Measurements from ENCODE around the gene XYLT2. TPM values are rescaled to one million over a fixed set of nuclear protein-coding genes. Genes with fewer than 3 reads are reported as not detected.
"Not testable (repeated sequence)": the region's sequence is repeated elsewhere in the genome, so short reads cannot be mapped to it uniquely, and the experiment has no call there.

Gene XYLT2
- polyA plus RNA-seq, 3 donors = 4.4 to 10.2 (median 4.4) TPM

GRCh38 chr17:50397919-50398285 lies 52.0 kb downstream of the XYLT2 start:
- WGBS (ENCODE audit: insufficient coverage) = 71% methylated on average over 6 of the region's 9 CpGs
- intact Hi-C loops (cut with micrococcal nuclease) = loop anchor here in 1 of 2 donors (2.0 kb wide), 1 partner anchor 25 kb away; the partner anchor contains the start of genes EME1 and MRPL27
- H3K4me3 ChIP-seq (replicated peaks in 1 of 3; ENCODE audit: low read depth in 2 of 3, low read length in 3 of 3) = peak overlapping the region in 2 of 3 experiments; percentile 95 to 99
- Mint-ChIP-seq H3K27ac (peak overlapping the region in 5 of 7 donors; percentile 28 to 94 (median 84)), H3K9me3 (peaks cover 0 to 8% (median 3%) of the 10 kb centered on the region in 7 donors), H3K4me3 (peak overlapping the region; percentile 86 to 89), H3K4me1 (peaks cover 28% of the 10 kb centered on the region), H3K36me3 (peaks cover 24 to 27% of the 10 kb centered on the region in 2 donors), H3K27me3 (ENCODE audit: low read depth in 3 of 3) (peaks cover 0 to 6% (median 2%) of the 10 kb centered on the region in 3 donors)
- peak overlapping the region; percentile 81 for H2AFZ ChIP-seq (ENCODE audit: insufficient read depth, low read depth, low read length, poor library complexity, severe bottlenecking)
- peak overlapping the region; percentile 93 for H3K9ac ChIP-seq (ENCODE audit: insufficient read depth, low read length, poor library complexity, severe bottlenecking)
- H3K36me3 ChIP-seq (replicated peaks in 1 of 2; ENCODE audit: control insufficient read depth in 1 of 2, insufficient read depth in 2 of 2, low read length in 2 of 2) = peaks cover 22 to 23% of the 10 kb centered on the region in 2 donors
- no peaks in the 10 kb centered on the region for H3K9me3 ChIP-seq (replicated peaks in 1 of 2; ENCODE audit: control insufficient read depth in 1 of 2, insufficient read depth in 1 of 2, low read length in 2 of 2)
- peaks cover 39% of the 10 kb centered on the region for H4K20me1 ChIP-seq (ENCODE audit: insufficient read depth, low read length)
- H3K4me2 ChIP-seq (replicated peaks; ENCODE audit: extremely low read depth, low read length, poor library complexity, severe bottlenecking) = peak overlapping the region; percentile 96
- TF ChIP-seq, protein P1, sequence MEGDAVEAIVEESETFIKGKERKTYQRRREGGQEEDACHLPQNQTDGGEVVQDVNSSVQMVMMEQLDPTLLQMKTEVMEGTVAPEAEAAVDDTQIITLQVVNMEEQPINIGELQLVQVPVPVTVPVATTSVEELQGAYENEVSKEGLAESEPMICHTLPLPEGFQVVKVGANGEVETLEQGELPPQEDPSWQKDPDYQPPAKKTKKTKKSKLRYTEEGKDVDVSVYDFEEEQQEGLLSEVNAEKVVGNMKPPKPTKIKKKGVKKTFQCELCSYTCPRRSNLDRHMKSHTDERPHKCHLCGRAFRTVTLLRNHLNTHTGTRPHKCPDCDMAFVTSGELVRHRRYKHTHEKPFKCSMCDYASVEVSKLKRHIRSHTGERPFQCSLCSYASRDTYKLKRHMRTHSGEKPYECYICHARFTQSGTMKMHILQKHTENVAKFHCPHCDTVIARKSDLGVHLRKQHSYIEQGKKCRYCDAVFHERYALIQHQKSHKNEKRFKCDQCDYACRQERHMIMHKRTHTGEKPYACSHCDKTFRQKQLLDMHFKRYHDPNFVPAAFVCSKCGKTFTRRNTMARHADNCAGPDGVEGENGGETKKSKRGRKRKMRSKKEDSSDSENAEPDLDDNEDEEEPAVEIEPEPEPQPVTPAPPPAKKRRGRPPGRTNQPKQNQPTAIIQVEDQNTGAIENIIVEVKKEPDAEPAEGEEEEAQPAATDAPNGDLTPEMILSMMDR (IDR thresholded peaks at IDR 0.05) = no peak
- H3K27ac ChIP-seq (ENCODE audit: low read depth in 1 of 2, low read length in 2 of 2) = no peak overlapping the region
- no peaks in the 10 kb centered on the region for H3K27me3 ChIP-seq (ENCODE audit: control insufficient read depth in 2 of 2, insufficient read depth in 2 of 2, low read length in 2 of 2)
- DNase-seq = no peak
- peaks cover 45% of the 10 kb centered on the region for H3K79me2 ChIP-seq (ENCODE audit: insufficient read depth, low read length)
- peaks cover 25 to 29% of the 10 kb centered on the region in 2 donors for H3K4me1 ChIP-seq (ENCODE audit: control insufficient read depth in 1 of 2, insufficient read depth in 2 of 2, low read length in 2 of 2)

DNA sequence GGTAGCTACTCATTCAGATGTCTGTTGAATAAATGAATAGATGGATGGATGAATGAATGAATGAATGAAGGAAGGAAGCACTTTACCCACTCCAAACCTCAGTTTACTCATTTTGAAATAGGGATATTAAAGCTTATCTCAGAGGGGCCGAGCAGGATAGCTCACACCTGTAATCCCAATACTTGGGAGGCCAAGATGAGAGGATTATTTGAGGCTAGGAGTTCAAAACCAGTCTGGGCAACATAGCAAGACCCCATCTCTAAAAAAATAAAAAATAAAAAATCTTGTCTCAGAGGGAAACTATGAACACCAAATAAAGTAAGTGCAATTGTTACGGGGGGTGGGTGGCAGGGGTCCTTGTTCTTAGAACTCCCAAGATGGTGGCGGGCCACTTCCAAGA lies 52.7 kb downstream of the XYLT2 start:
- H3K4me3 ChIP-seq (replicated peaks in 1 of 3; ENCODE audit: low read depth in 2 of 3, low read length in 3 of 3); intact Hi-C loops (cut with micrococcal nuclease); H3K9ac ChIP-seq (ENCODE audit: insufficient read depth, low read length, poor library complexity, severe bottlenecking); H3K27me3 ChIP-seq (ENCODE audit: control insufficient read depth in 2 of 2, insufficient read depth in 2 of 2, low read length in 2 of 2); H3K9me3 Mint-ChIP-seq; DNase-seq; H3K9me3 ChIP-seq (replicated peaks in 1 of 2; ENCODE audit: control insufficient read depth in 1 of 2, insufficient read depth in 1 of 2, low read length in 2 of 2); H3K27ac ChIP-seq (ENCODE audit: low read depth in 1 of 2, low read length in 2 of 2); H3K4me2 ChIP-seq (replicated peaks; ENCODE audit: extremely low read depth, low read length, poor library complexity, severe bottlenecking); H3K27me3 Mint-ChIP-seq (ENCODE audit: low read depth in 3 of 3); H3K4me3 Mint-ChIP-seq; H2AFZ ChIP-seq (ENCODE audit: insufficient read depth, low read depth, low read length, poor library complexity, severe bottlenecking): not testable (repeated sequence)
- 100% methylated on average over 1 of the region's 3 CpGs for WGBS (ENCODE audit: insufficient coverage)
- Mint-ChIP-seq H3K36me3 (peaks cover 16 to 20% of the 10 kb centered on the region in 2 donors), H3K27ac (peak overlapping the region in 1 of 7 donors; percentile 11), H3K4me1 (peaks cover 26% of the 10 kb centered on the region)
- Histone ChIP-seq H4K20me1 (ENCODE audit: insufficient read depth, low read length) (peaks cover 32% of the 10 kb centered on the region), H3K4me1 (ENCODE audit: control insufficient read depth in 1 of 2, insufficient read depth in 2 of 2, low read length in 2 of 2) (peaks cover 25 to 29% of the 10 kb centered on the region in 2 donors), H3K79me2 (ENCODE audit: insufficient read depth, low read length) (peaks cover 37% of the 10 kb centered on the region), H3K36me3 (replicated peaks in 1 of 2; ENCODE audit: control insufficient read depth in 1 of 2, insufficient read depth in 2 of 2, low read length in 2 of 2) (peaks cover 14 to 15% of the 10 kb centered on the region in 2 donors)

DNA sequence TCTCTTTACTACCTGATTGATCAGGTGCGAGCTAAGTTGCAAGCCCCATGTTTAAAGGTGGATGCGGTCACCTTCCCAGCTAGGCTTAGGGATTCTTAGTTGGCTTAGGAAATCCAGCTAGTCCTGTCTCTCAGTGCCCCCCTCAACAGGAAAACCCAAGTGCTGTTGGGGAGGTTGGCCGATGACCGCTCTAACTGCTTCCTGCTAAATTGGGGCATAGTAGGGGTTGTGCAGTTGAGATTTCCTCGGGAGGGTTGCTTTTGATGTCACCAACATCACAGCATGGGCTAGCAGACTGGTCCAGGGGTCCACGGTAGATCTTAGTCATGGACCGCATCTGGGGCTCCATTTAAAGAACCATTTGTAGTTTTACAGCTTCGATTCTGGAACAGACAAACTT lies 53.7 kb downstream of the XYLT2 start:
- H3K9ac ChIP-seq (ENCODE audit: insufficient read depth, low read length, poor library complexity, severe bottlenecking); H3K36me3 ChIP-seq (replicated peaks in 1 of 2; ENCODE audit: control insufficient read depth in 1 of 2, insufficient read depth in 2 of 2, low read length in 2 of 2); H3K4me3 ChIP-seq (replicated peaks in 1 of 3; ENCODE audit: low read depth in 2 of 3, low read length in 3 of 3); H3K4me3 Mint-ChIP-seq; intact Hi-C loops (cut with micrococcal nuclease); H3K27me3 Mint-ChIP-seq (ENCODE audit: low read depth in 3 of 3); H3K4me2 ChIP-seq (replicated peaks; ENCODE audit: extremely low read depth, low read length, poor library complexity, severe bottlenecking); H2AFZ ChIP-seq (ENCODE audit: insufficient read depth, low read depth, low read length, poor library complexity, severe bottlenecking); H3K27me3 ChIP-seq (ENCODE audit: control insufficient read depth in 2 of 2, insufficient read depth in 2 of 2, low read length in 2 of 2); DNase-seq; H3K27ac ChIP-seq (ENCODE audit: low read depth in 1 of 2, low read length in 2 of 2); H3K9me3 Mint-ChIP-seq; H3K27ac Mint-ChIP-seq; H3K9me3 ChIP-seq (replicated peaks in 1 of 2; ENCODE audit: control insufficient read depth in 1 of 2, insufficient read depth in 1 of 2, low read length in 2 of 2): not testable (repeated sequence)
- H4K20me1 ChIP-seq (ENCODE audit: insufficient read depth, low read length) = peaks cover 23% of the 10 kb centered on the region
- 94% methylated on average over 2 of the region's 8 CpGs for WGBS (ENCODE audit: insufficient coverage)
- Mint-ChIP-seq H3K4me1 (peaks cover 32% of the 10 kb centered on the region), H3K36me3 (peaks cover 7 to 10% of the 10 kb centered on the region in 2 donors)
- H3K4me1 ChIP-seq (ENCODE audit: control insufficient read depth in 1 of 2, insufficient read depth in 2 of 2, low read length in 2 of 2) = peaks cover 25 to 32% of the 10 kb centered on the region in 2 donors
- H3K79me2 ChIP-seq (ENCODE audit: insufficient read depth, low read length) = peaks cover 28% of the 10 kb centered on the region

GRCh38 chr17:50405351-50405750 lies 59.4 kb downstream of the XYLT2 start:
- H3K4me3 Mint-ChIP-seq; H3K36me3 ChIP-seq (replicated peaks in 1 of 2; ENCODE audit: control insufficient read depth in 1 of 2, insufficient read depth in 2 of 2, low read length in 2 of 2); H3K4me2 ChIP-seq (replicated peaks; ENCODE audit: extremely low read depth, low read length, poor library complexity, severe bottlenecking); H3K4me1 Mint-ChIP-seq; H3K4me1 ChIP-seq (ENCODE audit: control insufficient read depth in 1 of 2, insufficient read depth in 2 of 2, low read length in 2 of 2); intact Hi-C loops (cut with micrococcal nuclease); H3K9me3 Mint-ChIP-seq; H3K79me2 ChIP-seq (ENCODE audit: insufficient read depth, low read length); H4K20me1 ChIP-seq (ENCODE audit: insufficient read depth, low read length); H3K27ac Mint-ChIP-seq; H3K36me3 Mint-ChIP-seq; H3K9ac ChIP-seq (ENCODE audit: insufficient read depth, low read length, poor library complexity, severe bottlenecking); H3K27ac ChIP-seq (ENCODE audit: low read depth in 1 of 2, low read length in 2 of 2); H3K9me3 ChIP-seq (replicated peaks in 1 of 2; ENCODE audit: control insufficient read depth in 1 of 2, insufficient read depth in 1 of 2, low read length in 2 of 2); H3K27me3 ChIP-seq (ENCODE audit: control insufficient read depth in 2 of 2, insufficient read depth in 2 of 2, low read length in 2 of 2); DNase-seq; H2AFZ ChIP-seq (ENCODE audit: insufficient read depth, low read depth, low read length, poor library complexity, severe bottlenecking); H3K4me3 ChIP-seq (replicated peaks in 1 of 3; ENCODE audit: low read depth in 2 of 3, low read length in 3 of 3): not testable (repeated sequence)
- WGBS (ENCODE audit: insufficient coverage) = 96% methylated on average over 3 of the region's 4 CpGs
- peaks cover 3 to 14% (median 7%) of the 10 kb centered on the region in 3 donors for H3K27me3 Mint-ChIP-seq (ENCODE audit: low read depth in 3 of 3)
